ENCODE measurements around the gene ADGRG2.

The ADGRG2 gene

GRCh38 chrX:18955676-18956075, 166.6 kb downstream of the ADGRG2 start:
- TF ChIP-seq GLIS3 (CRISPR knock-in tag; IDR thresholded peaks at IDR 0.05) (no peak), ZNF70 (CRISPR knock-in tag; IDR thresholded peaks at IDR 0.05) (no peak), BACH2 (CRISPR knock-in tag; IDR thresholded peaks at IDR 0.05; ENCODE audit: borderline replicate concordance) (no peak), ZNF8 (CRISPR knock-in tag; IDR thresholded peaks at IDR 0.05) (no peak), ZC3H10 (CRISPR knock-in tag; IDR thresholded peaks at IDR 0.05) (no peak), ISL1 (CRISPR knock-in tag; IDR thresholded peaks at IDR 0.05) (no peak), PPARA (CRISPR knock-in tag; IDR thresholded peaks at IDR 0.05; ENCODE audit: borderline replicate concordance) (no peak), ARNTL (CRISPR knock-in tag; IDR thresholded peaks at IDR 0.05; ENCODE audit: borderline replicate concordance, low read depth) (no peak), CSRNP3 (CRISPR knock-in tag; IDR thresholded peaks at IDR 0.05) (no peak), TSHZ2 (CRISPR knock-in tag; IDR thresholded peaks at IDR 0.05) (no peak), TOX (CRISPR knock-in tag; IDR thresholded peaks at IDR 0.05; ENCODE audit: borderline replicate concordance) (no peak), CSDC2 (CRISPR knock-in tag; IDR thresholded peaks at IDR 0.05) (no peak), ZFP30 (CRISPR knock-in tag; IDR thresholded peaks at IDR 0.05) (no peak), ZFP3 (CRISPR knock-in tag; IDR thresholded peaks at IDR 0.05) (no peak), PATZ1 (CRISPR knock-in tag; IDR thresholded peaks at IDR 0.05; ENCODE audit: borderline replicate concordance) (no peak), TCF4 (CRISPR knock-in tag; IDR thresholded peaks at IDR 0.05; ENCODE audit: borderline replicate concordance) (no peak)
- no peak for ATAC-seq

- ATAC-seq: no peak
- no peak for TF ChIP-seq RARB (CRISPR knock-in tag; IDR thresholded peaks at IDR 0.05)
- TF ChIP-seq ZNF8 (CRISPR knock-in tag; IDR thresholded peaks at IDR 0.05): no peak
- TF ChIP-seq ESRRG (CRISPR knock-in tag; IDR thresholded peaks at IDR 0.05): no peak
- TF ChIP-seq TOX (CRISPR knock-in tag; IDR thresholded peaks at IDR 0.05; ENCODE audit: borderline replicate concordance): no peak
- TF ChIP-seq OSR1 (CRISPR knock-in tag; IDR thresholded peaks at IDR 0.05): no peak
- TF ChIP-seq BACH2 (CRISPR knock-in tag; IDR thresholded peaks at IDR 0.05; ENCODE audit: borderline replicate concordance): no peak
- TF ChIP-seq PPARA (CRISPR knock-in tag; IDR thresholded peaks at IDR 0.05; ENCODE audit: borderline replicate concordance): no peak
- no peak for TF ChIP-seq CREB5 (CRISPR knock-in tag; IDR thresholded peaks at IDR 0.05; ENCODE audit: low read depth)
- TF ChIP-seq PATZ1 (CRISPR knock-in tag; IDR thresholded peaks at IDR 0.05; ENCODE audit: borderline replicate concordance): no peak
- no peak for TF ChIP-seq ARNTL (CRISPR knock-in tag; IDR thresholded peaks at IDR 0.05; ENCODE audit: borderline replicate concordance, low read depth)
- TF ChIP-seq CSDC2 (CRISPR knock-in tag; IDR thresholded peaks at IDR 0.05): no peak
These were observed 171.2 kb downstream of the ADGRG2 start for GRCh38 chrX:18951032-18951431.

GRCh38 chrX:18949944-18950301, 172.3 kb downstream of the ADGRG2 start:
- ATAC-seq: no peak
- TF ChIP-seq ARNTL (CRISPR knock-in tag; IDR thresholded peaks at IDR 0.05; ENCODE audit: borderline replicate concordance, low read depth) (no peak), ISL1 (CRISPR knock-in tag; IDR thresholded peaks at IDR 0.05) (no peak), TCF4 (CRISPR knock-in tag; IDR thresholded peaks at IDR 0.05; ENCODE audit: borderline replicate concordance) (no peak), TOX (CRISPR knock-in tag; IDR thresholded peaks at IDR 0.05; ENCODE audit: borderline replicate concordance) (no peak), OSR1 (CRISPR knock-in tag; IDR thresholded peaks at IDR 0.05) (no peak), RARB (CRISPR knock-in tag; IDR thresholded peaks at IDR 0.05) (no peak), TSHZ2 (CRISPR knock-in tag; IDR thresholded peaks at IDR 0.05) (no peak), ZNF565 (CRISPR knock-in tag; conservative IDR thresholded peaks at IDR 0.05; ENCODE audit: low read depth) (no peak), ZFP3 (CRISPR knock-in tag; IDR thresholded peaks at IDR 0.05) (no peak)

All from SK-N-SH treated with all-trans-retinoic acid at 6 μM for 48 hours (cell line).